ENCODE measurements around the gene LIPE.

GRCh38 chr19:42368360-42368759 lies 58.8 kb downstream of the LIPE start:
- no peak for TF ChIP-seq CTCF (IDR thresholded peaks at IDR 0.05; ENCODE audit: low read length)
- TF ChIP-seq EZH2 (IDR thresholded peaks at IDR 0.05; ENCODE audit: borderline replicate concordance, low read length): no peak

Measured in OCI-LY1 (cell line).